H1 (cell line): ENCODE data around the gene MPDU1. TPM values are rescaled to one million over a fixed set of nuclear protein-coding genes. Genes with fewer than 3 reads are reported as not detected.

Experiments used
- BCL11A ChIP-seq, 2 experiments: IDR thresholded peaks; one replicate each; pipeline ENCODE4 v1.6.1; 2011; ENCODE audit warnings: low read depth in 2 of 2, low read length in 2 of 2, mild to moderate bottlenecking in 2 of 2
- polyA plus RNA-seq, 7 experiments: library from polyadenylated mRNA; depleted of rRNA in 3 of 7; stranded (reverse) in 5 of 7; unstranded in 2 of 7; fragments of >200 nt in 5 of 7; fragments of 200-250 nt in 2 of 7; gene quantifications; 1 replicate in 5 of 7; 2 replicates in 1 of 7; 4 replicates in 1 of 7; pipeline versions ENCODE4 v1.2.1 to v1.2.3, GENCODE V29; 2011 to 2013; ENCODE audit warnings: missing spikeins in 2 of 7, mixed read lengths in 2 of 7
- total RNA-seq: library from RNA; stranded (reverse); fragmentation: NEBNext Ultra II Directional; extraction: Animal tissue kit (Norgen Biotek cat#: 25700); gene quantifications from 2 replicates; pipeline ENCODE4 v1.2.1, GENCODE V29; 2021

MPDU1 gene
- total and polyA plus RNA-seq, 2 of the 8 experiments (the other 6 are each of a cell fraction or from before 2014, with no cell fraction given), result 63.2 to 142 TPM

GRCh38 chr17:7561589-7562207 lies 22.0 kb upstream of the MPDU1 start, which contains the start of gene SENP3 (continued):
- no peak for TF ChIP-seq BCL11A (IDR thresholded peaks at IDR 0.05; ENCODE audit: low read depth in 2 of 2, low read length in 2 of 2)
